Kidney epithelial cell (primary cell): ENCODE measurements around the gene SMIM12. TPM values are rescaled to one million over a fixed set of nuclear protein-coding genes. Genes with fewer than 3 reads are reported as not detected.

Experiments
- DNase-seq: peaks from one replicate; pipeline ENCODE4 v3.0.0-alpha.2; 2010; ENCODE audit warnings: low read depth
- H3K27me3 ChIP-seq: 2 replicates; pipeline ENCODE4 v1.6.0; 2011; ENCODE audit warnings: low read length; ENCODE audit not compliant: control insufficient read depth, insufficient read depth
- H3K36me3 ChIP-seq: 2 replicates; pipeline ENCODE4 v1.5.1; 2011; ENCODE audit warnings: low read length; ENCODE audit not compliant: control insufficient read depth, insufficient read depth
- H3K4me3 ChIP-seq: 2 replicates; pipeline ENCODE4 v1.5.1; 2011; ENCODE audit warnings: low read depth, mild to moderate bottlenecking, control low read depth, low read length
- total RNA-seq: library from RNA; depleted of rRNA; stranded (reverse); fragments of >200 nt; gene quantifications from 2 replicates; pipeline ENCODE4 v1.2.3, GENCODE V29; 2015
- TF ChIP-seq, protein P1 (sequence below): IDR thresholded peaks from 2 replicates; pipeline ENCODE4 v1.5.1; 2011; ENCODE audit warnings: mild to moderate bottlenecking, moderate library complexity, low read length, control low read depth, inconsistent platforms; ENCODE audit not compliant: insufficient read depth, poor library complexity, severe bottlenecking

The SMIM12 gene
- total RNA-seq, 1 donor from 2014 or later, result 37.1 TPM

DNA sequence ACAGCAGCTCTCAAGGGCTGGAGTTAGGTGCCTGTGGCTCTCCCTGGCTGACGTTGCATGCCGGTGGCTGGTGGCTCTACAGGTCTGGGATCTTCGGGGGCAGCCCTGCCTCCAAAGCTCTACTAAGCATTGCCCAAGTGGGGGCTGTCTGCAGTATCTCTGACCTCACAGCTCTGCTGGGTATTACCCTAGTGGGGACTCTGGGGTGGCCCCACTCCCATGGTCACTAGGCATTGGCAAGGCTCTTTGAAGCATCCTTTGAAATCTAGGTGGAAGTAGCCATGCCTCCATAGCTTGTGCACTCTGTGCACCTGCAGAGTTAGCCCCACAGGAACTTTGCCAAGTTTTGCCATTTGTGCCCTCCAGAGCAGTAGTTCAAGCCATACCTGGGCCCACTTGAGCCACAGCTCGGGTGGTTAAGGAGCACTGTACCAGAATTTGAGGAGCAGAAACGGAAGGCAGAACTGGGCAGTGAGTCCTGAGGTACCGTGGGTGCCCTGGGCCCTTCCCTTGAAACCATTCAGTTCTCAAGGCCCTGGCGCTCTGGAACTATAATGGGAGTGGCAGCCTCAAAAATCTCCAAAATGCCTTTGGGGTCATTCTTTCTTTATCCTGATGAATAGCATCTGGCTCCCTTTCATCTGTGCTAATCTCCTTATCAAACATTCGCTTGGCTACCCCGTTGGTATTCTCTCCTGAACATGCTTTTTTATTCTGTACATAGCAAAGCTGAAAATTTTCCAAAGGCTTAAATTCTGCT is 51.3 kb downstream of the SMIM12 start:
- TF ChIP-seq, protein P1, sequence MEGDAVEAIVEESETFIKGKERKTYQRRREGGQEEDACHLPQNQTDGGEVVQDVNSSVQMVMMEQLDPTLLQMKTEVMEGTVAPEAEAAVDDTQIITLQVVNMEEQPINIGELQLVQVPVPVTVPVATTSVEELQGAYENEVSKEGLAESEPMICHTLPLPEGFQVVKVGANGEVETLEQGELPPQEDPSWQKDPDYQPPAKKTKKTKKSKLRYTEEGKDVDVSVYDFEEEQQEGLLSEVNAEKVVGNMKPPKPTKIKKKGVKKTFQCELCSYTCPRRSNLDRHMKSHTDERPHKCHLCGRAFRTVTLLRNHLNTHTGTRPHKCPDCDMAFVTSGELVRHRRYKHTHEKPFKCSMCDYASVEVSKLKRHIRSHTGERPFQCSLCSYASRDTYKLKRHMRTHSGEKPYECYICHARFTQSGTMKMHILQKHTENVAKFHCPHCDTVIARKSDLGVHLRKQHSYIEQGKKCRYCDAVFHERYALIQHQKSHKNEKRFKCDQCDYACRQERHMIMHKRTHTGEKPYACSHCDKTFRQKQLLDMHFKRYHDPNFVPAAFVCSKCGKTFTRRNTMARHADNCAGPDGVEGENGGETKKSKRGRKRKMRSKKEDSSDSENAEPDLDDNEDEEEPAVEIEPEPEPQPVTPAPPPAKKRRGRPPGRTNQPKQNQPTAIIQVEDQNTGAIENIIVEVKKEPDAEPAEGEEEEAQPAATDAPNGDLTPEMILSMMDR, result no peak

DNA sequence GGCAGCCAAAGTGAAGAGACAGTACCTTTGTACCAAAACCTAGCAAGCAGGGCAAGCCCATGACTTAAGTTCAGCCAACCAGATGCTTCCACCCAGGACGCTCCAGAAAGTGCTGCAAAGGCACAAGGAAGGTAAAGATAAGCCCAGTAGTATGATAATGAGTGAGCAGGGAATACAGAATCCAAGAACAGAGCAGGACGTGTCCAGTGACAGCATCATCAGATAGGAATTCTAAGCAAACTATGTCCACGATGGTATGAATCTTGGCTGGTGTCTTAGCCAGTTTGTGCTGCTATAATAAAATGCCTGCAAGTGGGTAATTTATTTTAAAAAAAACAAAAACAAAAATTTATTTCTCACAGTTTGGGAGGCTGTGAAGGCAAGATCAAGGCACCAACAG is 53.2 kb downstream of the SMIM12 start:
- no peak for DNase-seq

More for the DNA sequence above, 51.3 kb downstream of the SMIM12 start:
- no peaks in the 10 kb centered on the region for H3K27me3 ChIP-seq
- no peak for DNase-seq
- H3K36me3 ChIP-seq, result no peaks in the 10 kb centered on the region
- H3K4me3 ChIP-seq, result no peak overlapping the region

DNA sequence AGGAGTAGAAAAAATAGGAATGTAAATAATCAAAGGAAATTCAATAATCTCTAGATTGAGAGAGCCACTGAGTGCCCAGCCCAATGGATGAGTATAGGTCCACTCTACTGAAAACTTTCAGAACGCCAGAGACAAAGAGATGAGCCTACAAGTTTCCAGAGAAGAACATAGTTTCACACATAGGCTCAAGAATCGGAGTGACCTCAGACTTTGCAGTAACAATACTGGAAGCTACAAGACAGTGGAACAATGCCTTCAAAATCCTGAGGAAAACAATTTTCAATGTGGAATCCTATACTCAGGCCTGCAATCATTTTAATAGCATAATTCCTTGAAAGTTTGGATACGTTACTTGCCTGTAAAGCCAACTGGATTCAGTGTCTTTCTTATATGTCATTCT is 55.8 kb downstream of the SMIM12 start:
- Histone ChIP-seq H3K36me3 (no peaks in the 10 kb centered on the region), H3K4me3 (no peak overlapping the region), H3K27me3 (no peaks in the 10 kb centered on the region)
- TF ChIP-seq, protein P1, result no peak
- no peak for DNase-seq

More for the DNA sequence above, 53.2 kb downstream of the SMIM12 start:
- no peaks in the 10 kb centered on the region for H3K36me3 ChIP-seq
- no peak overlapping the region for H3K4me3 ChIP-seq
- no peaks in the 10 kb centered on the region for H3K27me3 ChIP-seq
- TF ChIP-seq, protein P1, result no peak

Other genes starting within 250 kb of the SMIM12 start
- gene GJB5, start 104.7 kb downstream of the SMIM12 start, total RNA-seq, result 0.27 TPM in 1 of 2 replicates, not detected in the other
- gene GJB4, start 100.0 kb downstream of the SMIM12 start, total RNA-seq, result 0.89 and 1.3 TPM in 2 replicates
- 29.7 and 30.0 TPM in 2 replicates for gene GJB3, start 78.5 kb downstream of the SMIM12 start, total RNA-seq
- not detected in 2 replicates for gene GJA4, start 66.8 kb downstream of the SMIM12 start, total RNA-seq
- 0.75 and 0.82 TPM in 2 replicates for gene DLGAP3, start 69.9 kb upstream of the SMIM12 start, total RNA-seq
- gene TMEM35B, start 125.6 kb upstream of the SMIM12 start, total RNA-seq, result 36.0 and 38.1 TPM in 2 replicates
- gene ZMYM6, start 172.2 kb upstream of the SMIM12 start, total RNA-seq, result 17.0 and 17.4 TPM in 2 replicates
- 12.3 and 13.0 TPM in 2 replicates for gene ZMYM1, start 219.6 kb upstream of the SMIM12 start, total RNA-seq